Kidney epithelial cell (primary cell): ENCODE data around the gene SOSTDC1. TPM values are rescaled to one million over a fixed set of nuclear protein-coding genes. Genes with fewer than 3 reads are reported as not detected.
"Not testable (repeated sequence)": the region's sequence is repeated elsewhere in the genome, so short reads cannot be mapped to it uniquely, and the experiment has no call there.

ENCODE experiments used
- DNase-seq: peaks from one replicate; pipeline ENCODE4 v3.0.0-alpha.2; 2010; ENCODE audit warnings: low read depth
- H3K27me3 ChIP-seq: 2 replicates; pipeline ENCODE4 v1.6.0; 2011; ENCODE audit warnings: low read length; ENCODE audit not compliant: control insufficient read depth, insufficient read depth
- H3K36me3 ChIP-seq: 2 replicates; pipeline ENCODE4 v1.5.1; 2011; ENCODE audit warnings: low read length; ENCODE audit not compliant: control insufficient read depth, insufficient read depth
- H3K4me3 ChIP-seq: 2 replicates; pipeline ENCODE4 v1.5.1; 2011; ENCODE audit warnings: low read depth, mild to moderate bottlenecking, control low read depth, low read length
- CTCF ChIP-seq: IDR thresholded peaks from 2 replicates; pipeline ENCODE4 v1.5.1; 2011; ENCODE audit warnings: mild to moderate bottlenecking, moderate library complexity, low read length, control low read depth, inconsistent platforms; ENCODE audit not compliant: insufficient read depth, poor library complexity, severe bottlenecking
- total RNA-seq: library from RNA; depleted of rRNA; stranded (reverse); fragments of >200 nt; gene quantifications from 2 replicates; pipeline ENCODE4 v1.2.3, GENCODE V29; 2015

The SOSTDC1 gene
- total RNA-seq, 1 donor from 2014 or later, result 0.08 TPM

- Histone ChIP-seq H3K27me3 (no peaks in the 10 kb centered on the region), H3K4me3 (no peak overlapping the region), H3K36me3 (no peaks in the 10 kb centered on the region)
- TF ChIP-seq CTCF, result no peak
- DNase-seq, result no peak
Measured at GRCh38 chr7:16446508-16446907, 19.0 kb downstream of the SOSTDC1 start.

GRCh38 chr7:16443871-16444270 is 21.7 kb downstream of the SOSTDC1 start:
- H3K27me3 ChIP-seq, DNase-seq, H3K36me3 ChIP-seq, H3K4me3 ChIP-seq: not testable (repeated sequence)

GRCh38 chr7:16438988-16439387 is 26.6 kb downstream of the SOSTDC1 start:
- no peaks in the 10 kb centered on the region for H3K36me3 ChIP-seq
- H3K4me3 ChIP-seq, result no peak overlapping the region
- H3K27me3 ChIP-seq, result no peaks in the 10 kb centered on the region
- TF ChIP-seq CTCF, result no peak
- DNase-seq, result no peak

- no peak for TF ChIP-seq CTCF
- no peaks in the 10 kb centered on the region for H3K36me3 ChIP-seq
- DNase-seq, result no peak
- H3K27me3 ChIP-seq, result no peaks in the 10 kb centered on the region
- H3K4me3 ChIP-seq, result no peak overlapping the region
Measured at GRCh38 chr7:16436306-16436705, 29.2 kb downstream of the SOSTDC1 start.

- TF ChIP-seq CTCF, result no peak
- no peak for DNase-seq
- no peak overlapping the region for H3K4me3 ChIP-seq
- H3K27me3 ChIP-seq, result no peaks in the 10 kb centered on the region
- no peaks in the 10 kb centered on the region for H3K36me3 ChIP-seq
Measured at GRCh38 chr7:16433568-16434122, 31.9 kb downstream of the SOSTDC1 start.

GRCh38 chr7:16432425-16432731 is 33.2 kb downstream of the SOSTDC1 start:
- TF ChIP-seq CTCF, result no peak
- DNase-seq, result no peak
- H3K4me3 ChIP-seq, result no peak overlapping the region
- no peaks in the 10 kb centered on the region for H3K36me3 ChIP-seq
- H3K27me3 ChIP-seq, result no peaks in the 10 kb centered on the region
